Measurements from ENCODE around the gene FAM181B. TPM values are rescaled to one million over a fixed set of nuclear protein-coding genes. Genes with fewer than 3 reads are reported as not detected.
"Not testable (repeated sequence)": the region's sequence is repeated elsewhere in the genome, so short reads cannot be mapped to it uniquely, and the experiment has no call there.

The FAM181B gene
- total RNA-seq, 1 experiment from 2014 or later: 0.21 TPM

DNA sequence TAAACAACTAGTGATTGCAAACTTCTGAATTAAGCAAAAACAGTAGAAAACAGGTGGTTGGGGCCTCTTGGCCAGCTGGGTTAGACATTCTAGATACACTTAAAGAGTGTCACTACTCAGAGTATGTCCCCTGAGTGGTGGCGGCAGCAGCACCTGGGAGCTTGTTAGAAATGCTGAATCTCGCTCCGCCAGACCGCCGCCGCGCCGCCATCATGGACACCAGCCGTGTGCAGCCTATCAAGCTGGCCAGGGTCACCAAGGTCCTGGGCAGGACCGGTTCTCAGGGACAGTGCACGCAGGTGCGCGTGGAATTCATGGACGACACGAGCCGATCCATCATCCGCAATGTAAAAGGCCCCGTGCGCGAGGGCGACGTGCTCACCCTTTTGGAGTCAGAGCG lies 44.3 kb downstream of the FAM181B start:
- H3K4me3 ChIP-seq: not testable (repeated sequence)

DNA sequence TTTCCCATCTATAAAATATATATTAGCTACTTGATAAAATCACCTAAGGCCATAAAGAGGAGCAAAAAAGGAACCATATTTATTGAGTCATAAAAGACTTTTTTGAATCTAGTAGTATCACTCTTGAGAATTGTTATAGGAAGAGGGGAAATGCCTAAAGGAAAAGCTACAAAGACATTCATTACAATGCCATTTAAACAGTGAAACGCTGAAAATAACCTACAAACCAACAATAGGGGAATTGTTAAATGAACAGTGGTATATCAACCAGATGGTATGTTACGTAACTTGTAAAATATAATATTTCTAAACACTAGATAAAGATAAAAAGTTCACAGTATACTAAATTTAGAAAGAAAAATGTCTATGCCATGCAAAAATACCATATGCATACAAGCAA lies 47.5 kb downstream of the FAM181B start:
- no peaks in the 10 kb centered on the region for H3K9me3 ChIP-seq (replicated peaks)
- H3K4me1 ChIP-seq (replicated peaks): no peaks in the 10 kb centered on the region
- no peaks in the 10 kb centered on the region for H3K36me3 ChIP-seq
- H3K4me3 ChIP-seq: no peak overlapping the region
- H3K27ac ChIP-seq: no peak overlapping the region
- DNase-seq (ENCODE audit: low read depth in 1 of 2, low spot score in 2 of 2): no peak
- no peaks in the 10 kb centered on the region; the same call in 1 of the 2 replicates for H3K27me3 ChIP-seq (replicated peaks)

More for the DNA sequence above, 44.3 kb downstream of the FAM181B start:
- H3K36me3 ChIP-seq; H3K9me3 ChIP-seq (replicated peaks); H3K4me1 ChIP-seq (replicated peaks); H3K27ac ChIP-seq; DNase-seq (ENCODE audit: low read depth in 1 of 2, low spot score in 2 of 2); H3K27me3 ChIP-seq (replicated peaks): not testable (repeated sequence)

DNA sequence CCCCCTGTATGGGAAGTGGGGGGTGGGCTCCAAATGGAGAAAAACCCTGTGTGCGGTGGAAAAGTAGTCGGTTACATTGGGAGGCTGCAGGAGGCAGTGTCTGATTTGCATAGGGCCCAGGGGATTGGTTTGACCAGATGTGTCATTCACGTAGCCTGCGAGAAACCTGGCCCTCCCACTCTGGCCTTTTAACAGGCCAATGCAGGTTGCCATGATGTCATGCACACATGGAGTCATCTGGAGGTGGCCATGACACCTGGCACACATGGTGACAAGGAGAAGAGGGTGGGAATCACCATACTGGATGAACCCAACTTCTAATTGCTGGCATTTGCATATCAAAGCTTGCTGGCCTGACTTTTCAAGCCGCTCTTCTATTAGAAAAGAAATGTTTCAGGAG lies 50.6 kb downstream of the FAM181B start:
- Histone ChIP-seq H3K27ac (no peak overlapping the region), H3K27me3 (replicated peaks) (no peaks in the 10 kb centered on the region; the same call in 1 of the 2 replicates)
- DNase-seq (ENCODE audit: low read depth in 1 of 2, low spot score in 2 of 2): no peak

DNA sequence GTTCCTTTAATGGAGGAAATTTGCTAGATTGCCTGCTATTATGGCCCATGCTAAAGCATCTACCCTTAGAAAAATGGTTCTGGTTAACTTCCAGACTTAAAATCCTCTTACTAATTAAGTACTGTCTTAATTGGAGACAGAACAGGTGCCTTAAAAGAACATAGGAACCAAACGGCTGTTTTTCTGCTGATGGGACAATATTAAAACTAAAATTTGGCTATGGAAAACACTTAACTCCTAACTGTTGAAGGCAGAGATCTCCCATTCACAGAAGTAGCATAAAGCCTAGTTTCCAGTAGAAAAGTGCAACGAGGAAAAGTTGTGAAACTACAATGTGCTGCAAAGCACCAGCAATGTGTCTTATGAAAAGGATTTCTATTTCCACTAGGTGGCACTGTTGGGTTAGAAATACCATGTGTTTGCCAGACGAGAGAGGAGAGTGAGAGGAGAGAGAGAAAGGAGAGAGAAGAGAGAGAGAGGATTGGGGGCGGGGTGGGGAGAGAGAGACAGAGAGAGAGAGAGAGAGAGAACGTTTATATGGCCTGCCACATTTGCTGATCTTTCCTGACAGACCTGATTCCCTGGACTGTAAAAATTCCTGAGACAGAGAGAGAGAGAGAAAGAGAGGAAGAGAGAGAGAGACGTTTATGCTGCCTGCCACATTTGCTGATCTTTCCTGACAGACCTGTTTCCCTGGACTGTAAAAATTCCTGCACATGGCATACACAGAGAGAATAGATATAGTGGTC lies 51.5 kb downstream of the FAM181B start:
- Histone ChIP-seq H3K4me3 (no peak overlapping the region), H3K36me3 (no peaks in the 10 kb centered on the region), H3K4me1 (replicated peaks) (no peaks in the 10 kb centered on the region), H3K27ac (no peak overlapping the region), H3K9me3 (replicated peaks) (no peaks in the 10 kb centered on the region), H3K27me3 (replicated peaks) (no peaks in the 10 kb centered on the region; the same call in 1 of the 2 replicates)
- DNase-seq (ENCODE audit: low read depth in 1 of 2, low spot score in 2 of 2): peak in 1 of 2 experiments; percentile 28

More for the DNA sequence above, 50.6 kb downstream of the FAM181B start:
- Histone ChIP-seq H3K4me1 (replicated peaks) (no peaks in the 10 kb centered on the region), H3K4me3 (no peak overlapping the region), H3K9me3 (replicated peaks) (no peaks in the 10 kb centered on the region), H3K36me3 (no peaks in the 10 kb centered on the region)

DNA sequence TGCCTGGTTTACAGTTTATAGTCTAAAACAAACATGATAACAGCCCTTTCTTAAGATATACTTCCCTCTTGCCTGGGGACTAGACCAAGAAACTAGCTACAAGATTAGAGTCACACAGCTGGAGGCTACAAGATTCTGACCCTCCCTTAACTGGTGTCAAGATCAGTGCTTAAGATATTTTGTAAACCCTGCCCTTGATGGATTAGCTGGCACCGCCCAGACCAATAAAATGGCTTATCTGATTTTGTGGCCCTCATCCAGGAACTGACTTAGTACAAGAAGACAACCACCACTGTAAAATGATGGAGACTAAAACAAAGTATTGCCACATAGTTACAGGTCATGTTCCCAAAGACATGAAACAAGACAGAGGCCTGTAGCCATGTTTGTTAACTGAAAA lies 53.4 kb downstream of the FAM181B start:
- no peak for DNase-seq (ENCODE audit: low read depth in 1 of 2, low spot score in 2 of 2)
- Histone ChIP-seq H3K4me3 (no peak overlapping the region), H3K27me3 (replicated peaks) (no peaks in the 10 kb centered on the region), H3K9me3 (replicated peaks) (no peaks in the 10 kb centered on the region), H3K36me3 (no peaks in the 10 kb centered on the region), H3K27ac (no peak overlapping the region), H3K4me1 (replicated peaks) (no peaks in the 10 kb centered on the region)

Other genes starting within 250 kb of the FAM181B start
- 37.2 and 38.5 TPM in 2 replicates for gene PRCP, start 166.6 kb upstream of the FAM181B start, total RNA-seq (2014; rRNA removed; shearing (Covaris generic))
- 4.8 and 10.3 TPM in 2 replicates for gene DDIAS, start 167.9 kb upstream of the FAM181B start, total RNA-seq (2014; rRNA removed; shearing (Covaris generic))